Adrenal gland (tissue), 12 donors: ENCODE data around the gene MED27. TPM values are rescaled to one million over a fixed set of nuclear protein-coding genes. Genes with fewer than 3 reads are reported as not detected.

Experiments used
- DNase-seq, 7 donors: peaks; one replicate each; pipeline ENCODE4 v3.0.0-alpha.2; 2019 to 2020
- H3K27ac ChIP-seq, 5 donors: fragments of 200-600 bp; sonication (generic) in 4 of 5; 1 replicate in 3 of 5; 2 replicates in 2 of 5; pipeline versions ENCODE4 v1.5.1 to v1.8.0; 2016 to 2020; ENCODE audit warnings: mild to moderate bottlenecking in 1 of 5
- H3K27me3 ChIP-seq: fragments of 200-600 bp; 2 replicates; pipeline ENCODE4 v1.8.0; 2021
- H3K36me3 ChIP-seq, 2 donors: fragments of 200-600 bp; replicated peaks in 1 of 2; 1 replicate in 1 of 2; 2 replicates in 1 of 2; pipeline versions ENCODE4 v1.5.1 to v1.8.0; 2018 to 2022
- H3K4me1 ChIP-seq, 2 donors: fragments of 200-600 bp; replicated peaks in 1 of 2; 1 replicate in 1 of 2; 2 replicates in 1 of 2; pipeline versions ENCODE4 v1.5.1 to v1.8.0; 2018 to 2021
- H3K4me3 ChIP-seq, 4 donors: fragments of 200-600 bp; sonication (generic) in 3 of 4; one replicate each; pipeline ENCODE4 v1.5.1; 2016 to 2018
- H3K9me3 ChIP-seq, 3 donors: fragments of 200-600 bp; sonication (generic) in 1 of 3; replicated peaks in 1 of 3; 1 replicate in 2 of 3; 2 replicates in 1 of 3; pipeline versions ENCODE4 v1.5.1 to v1.8.0; 2016 to 2021
- CTCF ChIP-seq, 6 experiments: fragments of 450-650 bp in 4 of 6; fragments of 200-600 bp in 2 of 6; sonication (generic) in 1 of 6; IDR thresholded peaks; 1 replicate in 5 of 6; 2 replicates in 1 of 6; pipeline versions ENCODE4 v1.5.1 to v1.8.0; 2016 to 2021; ENCODE audit warnings: antibody characterized with exemption in 6 of 6, mild to moderate bottlenecking in 2 of 6, moderate library complexity in 1 of 6
- POLR2A ChIP-seq, 2 donors: fragments of 450-650 bp; IDR thresholded peaks; one replicate each; pipeline ENCODE4 v1.6.1; 2017; ENCODE audit warnings: antibody characterized with exemption in 2 of 2, mild to moderate bottlenecking in 2 of 2, moderate library complexity in 1 of 2
- WGBS, 4 donors: extraction: QIAGEN DNeasy Blood & Tissue Kit in 2 of 4; methylation state at CpG; one replicate each; pipeline versions ENCODE4 v1.1.5 to v1.1.7; 2013 to 2017; 5-methylcytosine and 5-hydroxymethylcytosine counted together
- intact Hi-C, 2 donors: fragments of 100-400 bp; cut with DNase I; formaldehyde crosslinking; loops; one replicate each; pipeline versions ENCODE4 v1.14.1 to v1.15.0; 2022 to 2023
- polyA plus RNA-seq, 3 donors: library from polyadenylated mRNA; stranded (reverse); fragments of 200-250 nt in 2 of 3; fragments of 350-450 nt in 1 of 3; fragmentation: Illumina TruSeq in 1 of 3; extraction: RNeasy Lipid Tissue Mini Kit (QIAGEN cat#74804) in 1 of 3; gene quantifications; one replicate each; pipeline ENCODE4 v1.2.3, GENCODE V29; 2013 to 2014
- total RNA-seq, 9 donors: library from RNA; depleted of rRNA in 4 of 9; stranded (reverse); fragments of >200 nt in 4 of 9; fragments of 120-200 nt in 1 of 9; fragmentation: NEBNext Ultra II Directional in 1 of 9; extraction: Animal tissue kit (Norgen Biotek cat#: 25700) in 1 of 9; gene quantifications; one replicate each; pipeline versions ENCODE4 v1.1.0 to v1.2.4, GENCODE V29; 2013 to 2023
- donor health status: healthy with polysubstance abuse.
- donor health status: Bipolar disorder and iron deficiency.
- donor health status: DM: yes; HTN: yes; CAD: no.
- donor health status: DM: no; HTN: no; CAD: no.
- donor health status: DM: no; HTN: no; CAD: no.
- donor health status: DM: yes; HTN: yes; CAD: no.

MED27 gene
- total and polyA plus RNA-seq, 12 donors = 12.2 to 37.4 (median 15.9) TPM

- no peak overlapping the region for H3K27ac ChIP-seq
- DNase-seq = no peak
- TF ChIP-seq POLR2A (IDR thresholded peaks at IDR 0.05) = no peak
- TF ChIP-seq CTCF (IDR thresholded peaks at IDR 0.05) = no peak
- H3K9me3 ChIP-seq = no peaks in the 10 kb centered on the region
- intact Hi-C loops = no loop called here
- no peaks in the 10 kb centered on the region for H3K27me3 ChIP-seq
- H3K4me1 ChIP-seq = peaks cover 0 to 13% of the 10 kb centered on the region in 2 donors
- H3K36me3 ChIP-seq = peaks cover 0 to 30% of the 10 kb centered on the region in 2 donors
- WGBS, 4 donors = 95 to 98% (median 96%) methylated on average over 16 of the region's 16 CpGs
- no peak overlapping the region for H3K4me3 ChIP-seq
Observed at GRCh38 chr9:132071847-132072507, 7.7 kb downstream of the MED27 start.

- H3K4me3 ChIP-seq = no peak overlapping the region
- H3K27me3 ChIP-seq = no peaks in the 10 kb centered on the region
- no peak overlapping the region for H3K27ac ChIP-seq
- H3K4me1 ChIP-seq = peaks cover 0 to 10% of the 10 kb centered on the region in 2 donors
- WGBS, 4 donors = 79 to 83% (median 81%) methylated on average over 9 of the region's 9 CpGs
- peaks cover 0 to 20% of the 10 kb centered on the region in 2 donors for H3K36me3 ChIP-seq
- DNase-seq = no peak
- no peaks in the 10 kb centered on the region for H3K9me3 ChIP-seq
- TF ChIP-seq POLR2A (IDR thresholded peaks at IDR 0.05) (no peak), CTCF (IDR thresholded peaks at IDR 0.05) (no peak)
- intact Hi-C loops = no loop called here
Observed at GRCh38 chr9:132069046-132069898, 10.4 kb downstream of the MED27 start.

- Histone ChIP-seq H3K9me3 (no peaks in the 10 kb centered on the region), H3K4me1 (peaks cover 0 to 4% of the 10 kb centered on the region in 2 donors), H3K27ac (no peak overlapping the region), H3K4me3 (no peak overlapping the region), H3K27me3 (no peaks in the 10 kb centered on the region), H3K36me3 (peaks cover 0 to 20% of the 10 kb centered on the region in 2 donors)
- 73 to 89% (median 87%) methylated on average over 6 of the region's 6 CpGs for WGBS, 4 donors
- intact Hi-C loops = no loop called here
- TF ChIP-seq CTCF (IDR thresholded peaks at IDR 0.05) (no peak), POLR2A (IDR thresholded peaks at IDR 0.05) (no peak)
- DNase-seq = no peak
Observed at GRCh38 chr9:132068605-132069004, 11.1 kb downstream of the MED27 start.

- intact Hi-C loops = no loop called here
- Histone ChIP-seq H3K4me3 (no peak overlapping the region), H3K9me3 (no peaks in the 10 kb centered on the region), H3K36me3 (peaks cover 0 to 14% of the 10 kb centered on the region in 2 donors), H3K4me1 (peaks cover 0 to 3% of the 10 kb centered on the region in 2 donors), H3K27me3 (no peaks in the 10 kb centered on the region), H3K27ac (no peak overlapping the region)
- DNase-seq = no peak
- WGBS, 4 donors = 95 to 99% (median 96%) methylated on average over 3 of the region's 3 CpGs
- no peak for TF ChIP-seq CTCF (IDR thresholded peaks at IDR 0.05)
- TF ChIP-seq POLR2A (IDR thresholded peaks at IDR 0.05) = no peak
Observed at GRCh38 chr9:132066511-132066910, 13.2 kb downstream of the MED27 start.
